PC-3 (cell line): ENCODE data around the gene STK24. TPM values are rescaled to one million over a fixed set of nuclear protein-coding genes. Genes with fewer than 3 reads are reported as not detected.

Experiments used
- ATAC-seq: fragments of 200-7000 bp; cut with Tn5 transposase; 2 replicates; pipeline ENCODE4 v1.9.1; 2020; ENCODE audit warnings: mild to moderate bottlenecking, moderate library complexity
- BruUV-seq: library from RNA; stranded (reverse); fragments of 400-500 nt; replicated peaks from 2 replicates; lab custom pipeline; 2021; lab: Mats Ljungman, UMichigan
- CTCF ChIA-PET: fragments of 300-600 bp; sonication (Branson Sonifier 250); formaldehyde crosslinking; loops from one replicate; lab custom pipeline; 2022; ENCODE audit warnings: antibody characterized with exemption; lab: Charles Lee
- POLR2A ChIA-PET: fragments of 300-600 bp; sonication (Branson Sonifier 250); formaldehyde crosslinking; loops from one replicate; lab custom pipeline; 2022; ENCODE audit warnings: antibody characterized with exemption; ENCODE audit not compliant: unreplicated experiment; lab: Charles Lee
- DNase-seq: peaks from one replicate; pipeline ENCODE4 v3.0.0-alpha.2; 2015
- H2AFZ ChIP-seq: fragments of 300-600 bp; sonication (generic); 2 replicates; pipeline ENCODE4 v1.6.0; 2016; ENCODE audit warnings: antibody characterized with exemption, low read length
- H3F3A ChIP-seq: fragments of 300-600 bp; sonication (generic); one replicate; pipeline ENCODE4 v1.6.0; 2017; ENCODE audit warnings: antibody characterized with exemption, low read length, control low read depth, mild to moderate bottlenecking; ENCODE audit not compliant: unreplicated experiment
- H3K27ac ChIP-seq: fragments of 300-600 bp; sonication (generic); 2 replicates; pipeline ENCODE4 v1.5.1; 2016; ENCODE audit warnings: mild to moderate bottlenecking, low read length
- H3K27me3 ChIP-seq: fragments of 300-600 bp; sonication (generic); 2 replicates; pipeline ENCODE4 v1.6.1; 2016; ENCODE audit warnings: low read length, mixed read lengths
- H3K36me3 ChIP-seq: fragments of 300-600 bp; sonication (generic); 2 replicates; pipeline ENCODE4 v1.6.1; 2016; ENCODE audit warnings: low read depth, mixed run types, low read length, mixed read lengths
- H3K4me1 ChIP-seq: fragments of 300-600 bp; sonication (generic); 2 replicates; pipeline ENCODE4 v1.5.1; 2016; ENCODE audit warnings: low read length; ENCODE audit not compliant: insufficient read depth
- H3K4me2 ChIP-seq: fragments of 300-600 bp; sonication (generic); 2 replicates; pipeline ENCODE4 v1.6.0; 2016; ENCODE audit warnings: low read length
- H3K4me3 ChIP-seq: fragments of 300-600 bp; sonication (generic); 2 replicates; pipeline ENCODE4 v1.5.1; 2016; ENCODE audit warnings: mild to moderate bottlenecking, low read length, mixed read lengths
- H3K79me2 ChIP-seq: fragments of 300-600 bp; sonication (generic); 2 replicates; pipeline ENCODE4 v1.6.1; 2017; ENCODE audit warnings: low read length, mixed read lengths
- H3K9ac ChIP-seq: fragments of 300-600 bp; sonication (generic); 2 replicates; pipeline ENCODE4 v1.6.0; 2016; ENCODE audit warnings: mild to moderate bottlenecking, low read length
- H3K9me2 ChIP-seq: fragments of 300-600 bp; sonication (generic); replicated peaks from 2 replicates; pipeline ENCODE4 v1.6.1; 2016; ENCODE audit warnings: mixed run types, low read length, mixed read lengths
- H3K9me3 ChIP-seq: fragments of 300-600 bp; sonication (generic); 2 replicates; pipeline ENCODE4 v1.6.1; 2016; ENCODE audit warnings: low read length, mixed read lengths
- H4K20me1 ChIP-seq: fragments of 300-600 bp; sonication (generic); 2 replicates; pipeline ENCODE4 v1.6.1; 2016; ENCODE audit warnings: low read length, mixed read lengths
- CTCF ChIP-seq: fragments of 300-600 bp; sonication (generic); conservative IDR thresholded peaks from 2 replicates; pipeline ENCODE4 v1.5.1; 2017; ENCODE audit warnings: antibody characterized with exemption, low read depth, mild to moderate bottlenecking, low read length
- EZH2 ChIP-seq: fragments of 300-600 bp; sonication (generic); IDR thresholded peaks from one replicate; pipeline ENCODE4 v1.6.1; 2017; ENCODE audit warnings: antibody characterized with exemption, mild to moderate bottlenecking, low read length; ENCODE audit not compliant: unreplicated experiment
- EZH2phosphoT487 ChIP-seq: fragments of 300-600 bp; sonication (generic); IDR thresholded peaks from 2 replicates; pipeline ENCODE4 v1.6.1; 2018; ENCODE audit warnings: mild to moderate bottlenecking, antibody characterized with exemption, low read length, borderline replicate concordance
- intact Hi-C: fragments of 100-400 bp; cut with micrococcal nuclease; formaldehyde crosslinking; loops from 2 replicates; pipeline ENCODE4 v1.9.0; 2023
- total RNA-seq: library from RNA; depleted of rRNA; stranded (reverse); fragments of >200 nt; gene quantifications from 2 replicates; pipeline ENCODE4 v1.2.3, GENCODE V29; 2014

The STK24 gene
- total RNA-seq, 1 experiment from 2014 or later: 52.4 TPM

DNA sequence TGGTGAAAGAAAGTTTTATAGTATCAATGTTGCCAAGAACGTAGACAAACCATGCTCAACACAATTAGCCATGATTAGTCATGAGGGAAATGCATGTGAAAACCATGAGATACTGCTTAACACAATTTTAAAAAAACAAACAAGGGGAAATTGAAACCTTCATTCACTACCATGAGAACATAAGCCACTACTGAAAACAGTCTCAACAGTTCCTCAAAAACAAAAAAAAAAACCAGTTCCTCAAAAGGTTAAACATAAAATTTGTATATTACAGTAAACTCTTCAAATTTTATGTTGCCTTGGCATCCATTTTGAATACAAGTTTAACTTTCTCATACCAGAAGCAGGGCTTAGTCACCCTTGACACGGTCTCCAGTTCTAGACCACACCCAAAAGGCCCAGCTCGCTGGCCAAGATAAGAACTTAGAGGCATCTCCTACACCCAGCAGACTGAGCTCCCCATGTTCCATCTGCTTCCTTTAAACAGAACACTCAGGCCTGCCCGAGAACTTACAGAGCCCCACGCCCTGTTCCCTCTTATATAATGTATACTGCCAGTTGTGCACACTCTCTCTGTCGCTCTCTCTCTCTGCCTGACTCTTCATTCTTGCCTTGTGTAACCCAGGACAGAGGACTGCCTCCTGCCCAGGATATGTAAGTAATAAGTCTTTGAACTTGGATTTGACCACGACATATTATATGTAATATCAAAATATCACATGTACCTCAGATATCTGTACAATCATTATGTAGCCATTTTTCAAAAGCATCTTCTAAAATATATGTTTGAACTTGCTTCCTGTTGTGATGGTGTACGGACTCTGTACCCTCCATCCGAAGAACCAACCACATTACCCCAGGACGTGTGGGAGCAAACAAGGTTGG, 67.4 kb downstream of the STK24 start:
- H3K27me3 ChIP-seq: no peaks in the 10 kb centered on the region
- peak overlapping the region; percentile 76 for H3K4me2 ChIP-seq
- intact Hi-C loops: loop anchor here (1.0 to 2.0 kb wide), 2 partner anchors 25 to 62 kb away; no protein-coding TSS in a partner anchor
- ATAC-seq (peak; percentile 92), DNase-seq (peak; percentile 74)
- H3K9ac ChIP-seq: peak overlapping the region; percentile 58
- no peak overlapping the region for H2AFZ ChIP-seq
- BruUV-seq: TSS peak; percentile 93
- peaks cover 5% of the 10 kb centered on the region for H3F3A ChIP-seq
- ChIA-PET CTCF (no interaction called here), POLR2A (interaction anchor here (0.6 to 1.6 kb wide), 2 partner anchors 25 to 623 kb away, joined by 3 to 8 read pairs; no protein-coding TSS in a partner anchor)
- TF ChIP-seq CTCF: no peak
- no peak for TF ChIP-seq EZH2
- TF ChIP-seq EZH2phosphoT487: no peak
- peak overlapping the region; percentile 91 for H3K27ac ChIP-seq
- H3K4me1 ChIP-seq: peaks cover 48% of the 10 kb centered on the region
- peaks cover 98% of the 10 kb centered on the region for H3K79me2 ChIP-seq
- no peaks in the 10 kb centered on the region for H4K20me1 ChIP-seq
- H3K9me3 ChIP-seq: no peaks in the 10 kb centered on the region
- no peaks in the 10 kb centered on the region for H3K9me2 ChIP-seq
- H3K36me3 ChIP-seq: peaks cover 6% of the 10 kb centered on the region; the same call in 1 of the 2 replicates
- 0 out of 2 replicates have a peak overlapping the region, but pooled peaks have one; percentile 22 for H3K4me3 ChIP-seq

DNA sequence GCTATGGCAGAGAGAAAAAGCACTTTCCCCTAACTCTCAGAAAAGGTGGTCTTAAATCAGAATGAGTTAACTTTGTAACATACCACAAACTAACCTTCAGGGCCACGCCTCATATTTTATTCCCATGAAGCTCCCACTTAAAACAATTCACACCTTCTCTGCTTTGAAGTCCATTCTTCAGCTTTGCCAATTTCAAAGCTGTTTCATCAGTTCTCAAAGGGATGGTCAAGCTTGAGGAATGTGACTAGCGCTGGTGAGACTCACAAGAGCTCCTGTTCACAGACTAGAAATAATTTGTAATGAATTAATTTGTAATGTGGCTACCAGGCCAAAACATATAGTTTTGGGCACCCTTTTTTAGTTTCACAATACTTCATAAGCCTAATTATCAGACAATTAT, 68.2 kb downstream of the STK24 start:
- Histone ChIP-seq H3K4me2 (peak overlapping the region; percentile 76), H3K9me2 (no peaks in the 10 kb centered on the region), H3K27ac (peak overlapping the region; percentile 91), H3K9ac (peak overlapping the region; percentile 58), H3K4me1 (peaks cover 48% of the 10 kb centered on the region), H3K36me3 (peaks cover 6% of the 10 kb centered on the region; the same call in 1 of the 2 replicates), H4K20me1 (no peaks in the 10 kb centered on the region), H3K79me2 (peaks cover 98% of the 10 kb centered on the region), H3K9me3 (no peaks in the 10 kb centered on the region), H2AFZ (no peak overlapping the region), H3F3A (peaks cover 5% of the 10 kb centered on the region), H3K27me3 (no peaks in the 10 kb centered on the region), H3K4me3 (no peak overlapping the region)
- BruUV-seq: no TSS peak
- intact Hi-C loops: loop anchor here (1.0 to 2.0 kb wide), 2 partner anchors 24 to 63 kb away; no protein-coding TSS in a partner anchor
- ATAC-seq: no peak
- no peak for DNase-seq
- TF ChIP-seq CTCF: no peak
- TF ChIP-seq EZH2phosphoT487: no peak
- TF ChIP-seq EZH2: no peak
- CTCF ChIA-PET: no interaction called here
- POLR2A ChIA-PET: interaction anchor here (0.6 to 1.6 kb wide), 2 partner anchors 24 to 139 kb away, joined by 4 to 8 read pairs; no protein-coding TSS in a partner anchor
